Gastrocnemius medialis (tissue), 4 donors: ENCODE data around the gene ASB13.

ENCODE experiments used
- POLR2A ChIP-seq, 2 donors: fragments of 450-650 bp; IDR thresholded peaks; one replicate each; pipeline ENCODE4 v1.6.1; 2017; ENCODE audit warnings: antibody characterized with exemption in 2 of 2, mild to moderate bottlenecking in 2 of 2, moderate library complexity in 2 of 2
- TF ChIP-seq, protein P1 (sequence below), 5 experiments: fragments of 450-650 bp in 3 of 5; fragments of 200-600 bp in 2 of 5; sonication (generic) in 2 of 5; IDR thresholded peaks in 4 of 5; conservative IDR thresholded peaks in 1 of 5; 1 replicate in 4 of 5; 2 replicates in 1 of 5; pipeline ENCODE4 v1.5.1; 2016 to 2019; ENCODE audit warnings: antibody characterized with exemption in 5 of 5, mild to moderate bottlenecking in 3 of 5, moderate library complexity in 3 of 5

DNA sequence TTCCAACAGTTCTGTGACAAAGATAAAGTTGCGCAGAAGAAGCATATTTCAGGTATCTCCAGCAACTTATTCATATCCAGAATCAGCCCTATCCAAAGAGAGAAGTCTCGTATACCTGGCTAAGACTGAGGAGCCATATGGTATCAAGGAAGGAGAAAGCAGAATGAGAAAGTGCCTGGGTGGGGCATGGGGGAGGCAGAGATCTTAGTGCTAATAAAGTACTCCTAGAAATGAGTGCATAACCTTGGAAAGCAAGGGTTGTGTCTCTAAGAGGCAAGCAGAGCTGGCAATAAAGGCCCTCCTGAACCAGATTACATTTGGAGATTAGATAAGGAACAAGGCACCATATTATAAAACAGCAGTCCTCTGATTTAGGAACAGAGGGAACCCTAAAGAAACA, 30.9 kb upstream of the ASB13 start:
- TF ChIP-seq, protein P1, sequence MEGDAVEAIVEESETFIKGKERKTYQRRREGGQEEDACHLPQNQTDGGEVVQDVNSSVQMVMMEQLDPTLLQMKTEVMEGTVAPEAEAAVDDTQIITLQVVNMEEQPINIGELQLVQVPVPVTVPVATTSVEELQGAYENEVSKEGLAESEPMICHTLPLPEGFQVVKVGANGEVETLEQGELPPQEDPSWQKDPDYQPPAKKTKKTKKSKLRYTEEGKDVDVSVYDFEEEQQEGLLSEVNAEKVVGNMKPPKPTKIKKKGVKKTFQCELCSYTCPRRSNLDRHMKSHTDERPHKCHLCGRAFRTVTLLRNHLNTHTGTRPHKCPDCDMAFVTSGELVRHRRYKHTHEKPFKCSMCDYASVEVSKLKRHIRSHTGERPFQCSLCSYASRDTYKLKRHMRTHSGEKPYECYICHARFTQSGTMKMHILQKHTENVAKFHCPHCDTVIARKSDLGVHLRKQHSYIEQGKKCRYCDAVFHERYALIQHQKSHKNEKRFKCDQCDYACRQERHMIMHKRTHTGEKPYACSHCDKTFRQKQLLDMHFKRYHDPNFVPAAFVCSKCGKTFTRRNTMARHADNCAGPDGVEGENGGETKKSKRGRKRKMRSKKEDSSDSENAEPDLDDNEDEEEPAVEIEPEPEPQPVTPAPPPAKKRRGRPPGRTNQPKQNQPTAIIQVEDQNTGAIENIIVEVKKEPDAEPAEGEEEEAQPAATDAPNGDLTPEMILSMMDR (IDR thresholded peaks at IDR 0.05 in 4 of 5, conservative IDR thresholded peaks at IDR 0.05 in 1 of 5) = no peak
- TF ChIP-seq POLR2A (IDR thresholded peaks at IDR 0.05) = no peak
